ENCODE measurements around the gene ITPR2.

The ITPR2 gene

DNA sequence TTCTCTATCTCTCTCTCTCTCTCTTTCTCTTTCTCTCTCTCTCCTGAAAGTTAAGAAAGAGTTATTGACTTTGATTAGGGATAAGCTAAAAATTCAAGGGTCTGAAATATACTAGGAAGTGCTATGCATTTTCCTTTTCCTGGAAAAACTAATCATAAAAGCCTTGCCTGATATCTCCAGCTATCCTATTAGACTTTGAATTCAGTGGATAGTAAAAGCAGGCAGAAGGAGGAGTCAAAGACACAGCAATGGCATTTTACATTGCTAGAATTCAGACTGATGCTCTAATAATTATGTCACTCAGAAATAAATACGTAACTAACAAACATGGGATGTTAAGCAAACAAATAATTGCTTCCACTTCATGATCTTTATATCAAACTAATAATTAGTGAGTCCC is 365.6 kb downstream of the ITPR2 start:
- Histone ChIP-seq H3K9ac (ENCODE audit: low read length) (no peak overlapping the region), H3K9me2 (ENCODE audit: low read depth, low read length) (no peaks in the 10 kb centered on the region), H3F3A (ENCODE audit: insufficient read depth, low read length) (no peaks in the 10 kb centered on the region), H3K4me3 (ENCODE audit: low read depth, low read length, poor library complexity, severe bottlenecking) (no peak overlapping the region), H3K27ac (ENCODE audit: low read depth, low read length, poor library complexity, severe bottlenecking) (no peak overlapping the region), H3K36me3 (ENCODE audit: insufficient read depth, low read length) (peaks cover 3% of the 10 kb centered on the region; the same call in 1 of the 2 replicates), H4K20me1 (ENCODE audit: insufficient read depth, low read length) (no peaks in the 10 kb centered on the region), H3K27me3 (ENCODE audit: insufficient read depth, low read length) (no peaks in the 10 kb centered on the region), H3K4me1 (ENCODE audit: insufficient read depth, low read length, severe bottlenecking) (peaks cover 15% of the 10 kb centered on the region), H3K9me3 (ENCODE audit: low read length) (no peaks in the 10 kb centered on the region), H3K79me2 (ENCODE audit: insufficient read depth, low read length) (no peaks in the 10 kb centered on the region), H2AFZ (ENCODE audit: low read length) (no peak overlapping the region), H3K4me2 (ENCODE audit: low read length) (no peak overlapping the region)
- TF ChIP-seq, protein P1, sequence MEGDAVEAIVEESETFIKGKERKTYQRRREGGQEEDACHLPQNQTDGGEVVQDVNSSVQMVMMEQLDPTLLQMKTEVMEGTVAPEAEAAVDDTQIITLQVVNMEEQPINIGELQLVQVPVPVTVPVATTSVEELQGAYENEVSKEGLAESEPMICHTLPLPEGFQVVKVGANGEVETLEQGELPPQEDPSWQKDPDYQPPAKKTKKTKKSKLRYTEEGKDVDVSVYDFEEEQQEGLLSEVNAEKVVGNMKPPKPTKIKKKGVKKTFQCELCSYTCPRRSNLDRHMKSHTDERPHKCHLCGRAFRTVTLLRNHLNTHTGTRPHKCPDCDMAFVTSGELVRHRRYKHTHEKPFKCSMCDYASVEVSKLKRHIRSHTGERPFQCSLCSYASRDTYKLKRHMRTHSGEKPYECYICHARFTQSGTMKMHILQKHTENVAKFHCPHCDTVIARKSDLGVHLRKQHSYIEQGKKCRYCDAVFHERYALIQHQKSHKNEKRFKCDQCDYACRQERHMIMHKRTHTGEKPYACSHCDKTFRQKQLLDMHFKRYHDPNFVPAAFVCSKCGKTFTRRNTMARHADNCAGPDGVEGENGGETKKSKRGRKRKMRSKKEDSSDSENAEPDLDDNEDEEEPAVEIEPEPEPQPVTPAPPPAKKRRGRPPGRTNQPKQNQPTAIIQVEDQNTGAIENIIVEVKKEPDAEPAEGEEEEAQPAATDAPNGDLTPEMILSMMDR (IDR thresholded peaks at IDR 0.05; ENCODE audit: low read length), result no peak
- TF ChIP-seq EZH2 (IDR thresholded peaks at IDR 0.05; ENCODE audit: borderline replicate concordance, low read length), result no peak

DNA sequence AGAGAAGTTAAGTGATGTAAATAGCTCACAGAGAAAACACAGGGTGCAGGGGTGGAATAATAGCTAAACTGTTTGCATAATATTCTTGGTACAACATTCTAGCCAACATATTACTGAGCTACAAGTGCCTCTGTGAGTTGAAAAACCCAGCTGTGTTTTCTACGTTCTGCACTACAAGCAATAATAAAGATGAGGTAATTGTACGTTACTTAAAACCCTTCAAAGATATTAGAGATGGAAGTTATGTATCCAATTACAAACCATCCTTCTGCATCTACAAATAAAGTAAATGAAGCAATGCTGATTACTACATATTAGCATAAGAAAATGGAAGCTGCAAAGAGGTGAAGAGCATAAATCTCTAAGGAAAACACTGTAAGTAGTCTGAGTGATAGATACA is 366.3 kb downstream of the ITPR2 start:
- H3K4me2 ChIP-seq (ENCODE audit: low read length), result no peak overlapping the region
- no peaks in the 10 kb centered on the region for H3F3A ChIP-seq (ENCODE audit: insufficient read depth, low read length)
- peaks cover 3% of the 10 kb centered on the region; the same call in 1 of the 2 replicates for H3K36me3 ChIP-seq (ENCODE audit: insufficient read depth, low read length)
- H4K20me1 ChIP-seq (ENCODE audit: insufficient read depth, low read length), result no peaks in the 10 kb centered on the region
- H3K79me2 ChIP-seq (ENCODE audit: insufficient read depth, low read length), result no peaks in the 10 kb centered on the region
- H3K9ac ChIP-seq (ENCODE audit: low read length), result no peak overlapping the region
- no peaks in the 10 kb centered on the region for H3K9me3 ChIP-seq (ENCODE audit: low read length)
- peaks cover 9% of the 10 kb centered on the region for H3K4me1 ChIP-seq (ENCODE audit: insufficient read depth, low read length, severe bottlenecking)
- no peaks in the 10 kb centered on the region for H3K9me2 ChIP-seq (ENCODE audit: low read depth, low read length)
- H3K27ac ChIP-seq (ENCODE audit: low read depth, low read length, poor library complexity, severe bottlenecking), result no peak overlapping the region
- no peak overlapping the region for H3K4me3 ChIP-seq (ENCODE audit: low read depth, low read length, poor library complexity, severe bottlenecking)
- no peaks in the 10 kb centered on the region for H3K27me3 ChIP-seq (ENCODE audit: insufficient read depth, low read length)
- no peak overlapping the region for H2AFZ ChIP-seq (ENCODE audit: low read length)
- no peak for TF ChIP-seq EZH2 (IDR thresholded peaks at IDR 0.05; ENCODE audit: borderline replicate concordance, low read length)
- TF ChIP-seq, protein P1 (IDR thresholded peaks at IDR 0.05; ENCODE audit: low read length), result no peak

DNA sequence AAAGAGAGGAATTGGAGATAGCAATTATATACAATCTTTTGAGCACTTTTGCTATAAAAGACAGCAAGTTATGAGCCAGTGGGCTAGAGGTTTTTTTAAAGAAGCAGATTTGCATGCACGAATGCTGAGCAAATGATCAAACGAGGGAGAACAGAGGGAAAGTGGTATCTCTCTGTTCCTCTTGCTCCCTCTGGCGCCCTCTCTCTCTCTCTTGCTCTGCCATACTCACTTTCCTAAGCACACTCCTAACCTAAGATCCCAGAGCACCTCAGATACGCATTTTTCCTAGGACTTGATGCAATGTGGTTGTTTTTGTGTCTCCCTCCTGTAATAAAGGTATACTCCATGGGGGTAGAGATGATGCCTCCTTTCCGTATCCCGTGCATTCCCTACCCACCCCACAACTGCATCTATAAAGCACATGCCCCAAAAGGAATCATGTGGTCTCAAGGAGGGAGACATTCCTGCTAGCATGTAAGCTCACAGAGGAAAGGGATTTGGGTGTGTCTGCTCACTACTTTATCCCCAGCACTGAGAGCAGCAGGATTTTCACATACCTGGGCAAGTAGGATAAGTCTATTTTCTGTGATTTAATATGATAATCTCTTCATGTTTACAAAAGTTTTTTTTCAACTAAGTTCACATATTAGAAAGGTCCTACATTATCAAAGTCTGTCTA is 367.4 kb downstream of the ITPR2 start:
- Histone ChIP-seq H4K20me1 (ENCODE audit: insufficient read depth, low read length) (no peaks in the 10 kb centered on the region), H2AFZ (ENCODE audit: low read length) (no peak overlapping the region), H3K4me1 (ENCODE audit: insufficient read depth, low read length, severe bottlenecking) (no peaks in the 10 kb centered on the region), H3K27ac (ENCODE audit: low read depth, low read length, poor library complexity, severe bottlenecking) (no peak overlapping the region), H3K9ac (ENCODE audit: low read length) (no peak overlapping the region), H3K27me3 (ENCODE audit: insufficient read depth, low read length) (no peaks in the 10 kb centered on the region), H3K9me2 (ENCODE audit: low read depth, low read length) (no peaks in the 10 kb centered on the region), H3K79me2 (ENCODE audit: insufficient read depth, low read length) (no peaks in the 10 kb centered on the region), H3K9me3 (ENCODE audit: low read length) (no peaks in the 10 kb centered on the region), H3K4me2 (ENCODE audit: low read length) (no peak overlapping the region), H3K4me3 (ENCODE audit: low read depth, low read length, poor library complexity, severe bottlenecking) (no peak overlapping the region), H3F3A (ENCODE audit: insufficient read depth, low read length) (no peaks in the 10 kb centered on the region), H3K36me3 (ENCODE audit: insufficient read depth, low read length) (peaks cover 3% of the 10 kb centered on the region; the same call in 1 of the 2 replicates)
- TF ChIP-seq, protein P1 (IDR thresholded peaks at IDR 0.05; ENCODE audit: low read length), result no peak
- TF ChIP-seq EZH2 (IDR thresholded peaks at IDR 0.05; ENCODE audit: borderline replicate concordance, low read length), result no peak

Data from OCI-LY1 (cell line).